HL-60 (cell line): ENCODE results near the gene TNRC6A.

Experiments
- CTCF ChIP-seq: IDR thresholded peaks from one replicate; pipeline ENCODE4 v1.5.1; 2011; ENCODE audit warnings: low read length, control low read depth, inconsistent platforms; ENCODE audit not compliant: insufficient read depth
- GABPA ChIP-seq: IDR thresholded peaks from 2 replicates; pipeline ENCODE4 v1.6.1; 2012; ENCODE audit warnings: low read depth
- REST ChIP-seq: IDR thresholded peaks from 2 replicates; pipeline ENCODE4 v1.6.1; 2012; ENCODE audit warnings: low read depth; ENCODE audit not compliant: insufficient replicate concordance

GRCh38 chr16:24822974-24823373, 93.5 kb downstream of the TNRC6A start:
- TF ChIP-seq GABPA (no peak), CTCF (no peak), REST (no peak)
